Right lobe of liver (tissue), 4 donors: ENCODE data around the gene HDLBP.

Source experiments
- POLR2A ChIP-seq: fragments of 450-650 bp; IDR thresholded peaks from one replicate; pipeline ENCODE4 v1.6.1; 2017; ENCODE audit warnings: antibody characterized with exemption, mild to moderate bottlenecking
- TF ChIP-seq, protein P1 (sequence below), 4 donors: fragments of 200-600 bp in 3 of 4; fragments of 450-650 bp in 1 of 4; IDR thresholded peaks; one replicate each; pipeline versions ENCODE4 v1.5.1 to v1.8.0; 2016 to 2022; ENCODE audit warnings: antibody characterized with exemption in 4 of 4, mild to moderate bottlenecking in 2 of 4
- donor health status: DM: no; HTN: no; CAD: no.
- donor health status: DM: no; HTN: no; CAD: no.
- donor health status: DM: no; HTN: yes; CAD: no.

DNA sequence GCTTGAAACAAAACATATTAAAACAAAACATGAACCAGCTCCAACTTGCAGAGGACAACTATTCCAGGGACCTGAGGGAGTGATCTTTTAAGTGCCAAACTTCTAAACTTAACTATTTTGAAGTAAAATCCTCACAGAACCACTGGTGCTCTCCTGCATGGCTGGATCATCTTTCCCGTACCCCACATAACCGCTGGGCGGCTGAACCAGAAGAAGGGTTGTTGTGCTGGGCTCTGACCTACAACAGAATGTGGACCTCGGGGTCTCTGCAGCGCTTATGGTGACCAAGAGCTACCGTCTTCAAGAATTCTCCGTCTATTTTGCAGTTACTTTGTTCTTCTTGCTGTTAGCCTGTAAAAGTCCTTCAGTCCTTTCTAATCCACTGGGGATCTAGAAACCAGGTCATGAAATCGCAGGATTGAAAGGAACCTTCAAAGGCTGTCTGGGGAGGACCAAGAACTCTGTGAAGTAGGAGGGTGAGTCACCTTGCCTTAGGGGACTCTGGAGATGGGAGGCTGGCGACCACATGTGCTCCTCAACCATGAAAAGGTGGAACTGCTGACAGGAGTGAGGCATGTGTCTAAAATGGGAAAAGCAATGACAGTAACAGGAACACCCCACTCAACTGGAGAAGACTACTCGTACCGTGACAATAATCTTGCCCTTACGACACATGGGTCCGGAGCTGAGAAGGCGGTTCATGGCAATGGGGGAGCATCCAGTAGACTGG lies 46.6 kb downstream of the HDLBP start:
- TF ChIP-seq, protein P1, sequence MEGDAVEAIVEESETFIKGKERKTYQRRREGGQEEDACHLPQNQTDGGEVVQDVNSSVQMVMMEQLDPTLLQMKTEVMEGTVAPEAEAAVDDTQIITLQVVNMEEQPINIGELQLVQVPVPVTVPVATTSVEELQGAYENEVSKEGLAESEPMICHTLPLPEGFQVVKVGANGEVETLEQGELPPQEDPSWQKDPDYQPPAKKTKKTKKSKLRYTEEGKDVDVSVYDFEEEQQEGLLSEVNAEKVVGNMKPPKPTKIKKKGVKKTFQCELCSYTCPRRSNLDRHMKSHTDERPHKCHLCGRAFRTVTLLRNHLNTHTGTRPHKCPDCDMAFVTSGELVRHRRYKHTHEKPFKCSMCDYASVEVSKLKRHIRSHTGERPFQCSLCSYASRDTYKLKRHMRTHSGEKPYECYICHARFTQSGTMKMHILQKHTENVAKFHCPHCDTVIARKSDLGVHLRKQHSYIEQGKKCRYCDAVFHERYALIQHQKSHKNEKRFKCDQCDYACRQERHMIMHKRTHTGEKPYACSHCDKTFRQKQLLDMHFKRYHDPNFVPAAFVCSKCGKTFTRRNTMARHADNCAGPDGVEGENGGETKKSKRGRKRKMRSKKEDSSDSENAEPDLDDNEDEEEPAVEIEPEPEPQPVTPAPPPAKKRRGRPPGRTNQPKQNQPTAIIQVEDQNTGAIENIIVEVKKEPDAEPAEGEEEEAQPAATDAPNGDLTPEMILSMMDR (IDR thresholded peaks at IDR 0.05) = no peak
- no peak for TF ChIP-seq POLR2A
